Measurements from ENCODE around the gene RAB11FIP4.

The RAB11FIP4 gene

DNA sequence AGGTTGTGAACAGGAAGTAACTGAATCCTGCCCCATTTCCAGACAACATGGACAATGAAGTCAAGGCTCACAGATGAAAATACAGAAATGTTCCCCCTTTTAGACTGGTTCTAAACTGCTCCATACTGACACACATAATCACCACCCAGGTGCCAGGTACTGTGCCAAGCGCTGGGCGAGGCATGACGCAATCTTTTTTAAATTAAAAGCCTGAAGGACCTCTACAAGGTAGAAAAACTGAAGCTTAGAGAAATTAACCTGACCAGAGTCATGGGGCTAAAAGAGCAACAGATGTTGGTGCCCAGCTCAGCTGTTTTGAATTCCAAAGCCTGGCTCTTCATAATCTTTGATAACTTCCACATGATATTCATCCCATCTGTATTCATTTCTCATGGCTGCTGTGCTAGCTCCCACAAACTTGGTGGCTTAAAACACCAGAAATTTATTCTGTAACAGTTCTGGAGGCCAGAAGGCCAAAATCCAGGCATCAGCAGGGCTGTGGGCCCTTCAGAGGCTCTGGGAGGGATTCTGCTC is 4.9 kb upstream of the RAB11FIP4 start:
- no peak for DNase-seq (ENCODE audit: low read depth in 2 of 2)

DNA sequence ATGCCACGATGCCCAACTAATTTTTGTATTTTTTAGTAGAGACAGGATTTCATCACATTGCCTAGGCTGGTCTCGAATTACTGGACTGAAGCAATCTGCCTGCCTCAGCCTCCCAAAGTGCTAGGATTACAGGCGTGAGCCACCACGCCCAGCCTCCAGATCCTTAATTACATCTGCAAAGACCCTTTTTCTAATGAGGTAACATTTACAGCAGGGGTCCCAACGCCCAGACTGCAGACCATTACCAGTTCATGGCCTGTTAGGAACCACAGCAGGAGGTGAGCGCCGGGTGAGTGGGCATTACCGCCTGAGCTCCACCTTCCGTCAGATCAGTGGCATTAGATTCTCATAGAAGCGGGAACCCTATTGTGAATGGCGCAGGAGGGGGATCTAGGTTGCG is 4.0 kb upstream of the RAB11FIP4 start:
- no peak for DNase-seq (ENCODE audit: low read depth in 2 of 2)

DNA sequence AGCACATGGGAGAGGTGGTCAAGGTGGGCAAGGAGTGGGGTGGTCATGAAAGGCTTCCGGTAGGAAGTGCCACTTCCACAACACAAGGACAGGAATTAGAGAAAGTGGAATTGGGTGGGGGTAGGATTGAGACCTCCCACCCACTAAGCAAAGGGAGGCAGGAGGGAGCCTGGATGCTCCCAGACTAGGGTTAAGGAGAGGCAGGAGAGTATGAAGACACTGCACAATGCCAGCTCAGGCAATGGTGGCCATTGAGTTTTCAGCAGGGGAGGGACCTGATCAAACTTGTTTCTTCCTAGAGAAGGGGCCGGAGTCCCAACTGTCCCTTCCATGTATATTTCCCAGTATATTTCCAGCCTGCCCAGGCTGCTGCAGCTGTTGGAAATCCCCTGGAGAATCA is 3.1 kb upstream of the RAB11FIP4 start:
- DNase-seq (ENCODE audit: low read depth in 2 of 2) = no peak

- DNase-seq (ENCODE audit: low read depth in 2 of 2) = peak in 1 of 2 donors; percentile 15
These were observed 2.5 kb upstream of the RAB11FIP4 start for GRCh38 chr17:31388770-31389656.

- DNase-seq (ENCODE audit: low read depth in 2 of 2) = no peak
These were observed 1.7 kb upstream of the RAB11FIP4 start for GRCh38 chr17:31389657-31390381.

DNA sequence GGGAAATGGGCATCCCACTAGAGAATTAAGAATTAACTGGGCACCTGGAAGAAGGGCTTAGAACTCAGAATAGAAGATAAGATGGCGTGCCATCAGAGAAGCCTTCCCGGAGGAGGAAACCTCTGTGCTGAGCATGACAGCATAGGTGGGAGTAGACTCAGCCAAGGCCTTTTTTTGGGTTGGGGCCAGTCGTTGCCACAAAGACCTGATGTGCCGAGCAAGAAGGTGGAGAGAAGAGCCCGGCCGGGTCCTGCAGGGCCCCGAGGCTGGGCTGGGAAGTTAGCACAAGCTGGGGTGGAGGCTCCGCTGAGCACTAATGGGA is 1.1 kb upstream of the RAB11FIP4 start:
- no peak for DNase-seq (ENCODE audit: low read depth in 2 of 2)

GRCh38 chr17:31390748-31391495 is 553 bp upstream of the RAB11FIP4 start:
- no peak for DNase-seq (ENCODE audit: low read depth in 2 of 2)

DNA sequence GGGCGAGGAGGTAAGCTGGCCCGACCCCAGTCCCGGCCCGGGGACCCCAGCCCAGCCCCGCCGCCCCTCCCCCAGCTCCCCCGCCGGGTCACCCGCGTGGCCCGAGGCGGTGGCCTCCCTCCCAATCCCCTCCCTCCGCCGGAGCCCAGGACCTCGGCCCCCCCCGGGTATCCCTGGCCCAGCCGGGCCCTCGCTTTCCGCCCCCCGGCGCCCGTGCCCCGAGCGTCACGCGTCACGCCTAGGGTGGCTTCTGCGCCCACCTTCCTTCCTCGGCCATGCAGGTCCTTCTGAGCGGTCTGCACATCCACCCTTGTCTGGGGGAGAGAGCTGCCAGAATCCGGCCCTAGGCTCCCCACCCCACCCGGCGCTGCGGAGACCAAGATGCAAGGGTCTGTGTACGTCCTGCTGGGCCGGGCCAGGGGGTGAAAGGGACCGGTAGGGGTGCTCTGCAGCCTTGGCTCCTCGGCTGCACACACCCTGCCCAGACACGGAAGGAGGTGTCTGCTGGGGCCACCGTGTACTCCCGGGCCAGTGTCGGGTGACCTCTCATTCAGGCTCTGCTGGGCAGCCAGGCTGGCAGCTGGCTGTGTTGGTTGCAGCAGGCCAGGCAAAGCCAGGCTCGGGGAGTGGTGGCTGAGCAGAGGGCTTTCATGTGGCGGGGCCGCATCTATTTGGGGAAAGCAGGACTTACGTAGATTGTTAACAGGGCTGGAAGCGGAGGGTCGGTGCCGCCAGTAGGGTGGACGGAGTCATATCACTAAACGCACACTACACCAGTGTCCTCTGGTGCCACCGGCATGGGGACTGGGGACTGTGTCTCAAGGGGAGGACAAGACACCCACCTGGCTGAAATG is 754 bp downstream of the RAB11FIP4 start:
- DNase-seq (ENCODE audit: low read depth in 2 of 2) = no peak

- DNase-seq (ENCODE audit: low read depth in 2 of 2) = no peak
These were observed 1.6 kb downstream of the RAB11FIP4 start for GRCh38 chr17:31392856-31393748.

DNA sequence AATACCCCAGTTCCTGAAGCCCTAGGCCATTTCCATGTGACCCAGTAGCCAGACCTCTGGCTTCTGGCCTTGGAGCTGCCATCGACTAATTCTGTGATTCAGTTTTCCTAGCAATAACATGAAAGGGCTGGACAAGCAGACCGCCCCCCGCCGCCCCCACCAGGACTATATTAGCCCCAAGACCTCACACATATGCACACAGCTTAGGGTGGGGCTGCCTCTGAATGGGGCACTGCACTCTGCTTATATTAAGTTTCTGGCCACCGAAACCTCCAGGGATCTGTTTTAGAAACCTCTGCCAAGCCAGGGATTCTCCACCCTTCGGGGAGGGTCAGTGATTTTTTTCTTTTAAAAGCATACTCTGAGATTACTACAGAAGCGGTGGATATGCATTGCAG is 2.3 kb downstream of the RAB11FIP4 start:
- DNase-seq (ENCODE audit: low read depth in 2 of 2) = no peak

DNA sequence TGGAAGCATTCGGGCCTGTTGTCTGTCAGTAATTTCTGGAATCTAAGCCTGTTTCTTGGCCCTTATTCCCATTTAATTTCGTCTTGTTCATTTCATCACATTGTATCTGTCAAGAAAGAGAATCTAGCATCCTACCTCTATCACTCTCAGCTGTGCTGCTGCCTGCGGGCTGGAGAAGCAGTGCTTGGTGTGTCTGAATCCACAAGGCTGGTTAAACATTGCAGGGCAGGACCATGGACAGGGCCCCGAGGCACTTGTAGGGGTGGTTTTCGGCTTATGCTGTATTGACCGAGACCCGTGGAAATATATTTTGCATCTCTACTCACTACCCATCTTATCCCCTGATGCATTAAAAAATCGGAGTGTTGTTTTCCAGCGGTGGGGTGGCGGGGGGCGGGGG is 3.1 kb downstream of the RAB11FIP4 start:
- DNase-seq (ENCODE audit: low read depth in 2 of 2) = no peak

GRCh38 chr17:31397256-31397939 is 5.9 kb downstream of the RAB11FIP4 start:
- no peak for DNase-seq (ENCODE audit: low read depth in 2 of 2)

GRCh38 chr17:31398381-31399311 is 7.2 kb downstream of the RAB11FIP4 start:
- DNase-seq (ENCODE audit: low read depth in 2 of 2) = no peak

DNA sequence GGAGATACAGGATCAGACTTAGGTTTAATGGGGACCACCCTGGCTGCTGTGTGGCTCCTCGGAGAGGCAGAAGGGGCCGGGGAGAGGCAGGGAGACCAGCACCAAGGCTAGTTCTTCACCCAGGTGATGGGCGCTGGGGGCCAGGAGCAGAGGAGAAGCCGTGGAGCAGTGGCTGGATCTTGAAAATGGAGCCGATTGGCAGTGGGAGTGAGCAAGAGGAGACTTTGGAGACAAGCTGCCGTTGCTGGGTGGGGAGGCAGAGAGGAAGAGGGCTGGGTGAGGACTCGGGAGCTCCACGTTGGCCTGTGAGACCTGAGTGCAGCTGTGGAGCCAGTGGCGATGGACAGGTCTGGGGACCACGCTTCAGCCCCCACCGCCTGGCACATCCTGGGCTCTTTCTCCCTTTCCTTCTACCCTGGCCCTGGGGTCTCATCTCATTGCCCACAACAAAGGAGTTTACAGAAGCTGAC is 9.0 kb downstream of the RAB11FIP4 start:
- DNase-seq (ENCODE audit: low read depth in 2 of 2) = no peak

DNA sequence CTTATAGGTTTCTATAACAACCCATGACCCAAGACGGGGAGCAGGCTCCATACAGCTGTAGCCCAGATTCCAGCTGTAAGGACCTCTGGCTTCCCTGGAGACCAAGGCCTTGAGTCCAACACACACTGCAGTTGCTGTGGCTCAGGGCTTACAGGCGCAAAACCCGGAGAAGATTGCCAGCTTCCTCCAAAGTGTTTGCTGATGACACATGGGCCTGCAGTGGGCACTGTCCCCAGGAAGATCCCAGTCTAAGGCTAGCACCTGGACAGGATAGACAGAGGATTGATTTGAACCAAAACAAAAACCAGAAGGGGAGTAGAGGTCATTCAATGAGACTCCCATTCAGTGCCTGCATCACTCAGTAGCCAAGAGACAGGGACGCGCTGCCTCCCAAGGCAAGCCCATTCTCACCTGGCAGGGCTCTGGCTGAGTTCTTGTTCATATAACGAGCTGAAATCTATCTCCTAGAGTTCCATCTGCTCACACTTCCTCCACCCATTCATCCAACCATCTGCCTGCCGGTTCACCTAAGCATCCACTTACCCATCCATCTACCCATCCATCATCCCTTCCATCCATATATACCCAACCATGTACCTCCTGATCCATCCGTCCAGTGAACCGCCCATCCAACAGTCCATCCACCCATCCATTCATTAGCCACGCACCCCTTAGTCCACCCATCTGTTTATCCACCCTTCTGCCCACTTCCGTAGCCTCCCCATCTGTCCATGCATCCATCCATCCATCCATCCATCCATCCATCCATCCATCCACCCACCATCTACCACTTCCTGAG is 10.2 kb downstream of the RAB11FIP4 start:
- DNase-seq (ENCODE audit: low read depth in 2 of 2) = no peak

GRCh38 chr17:31404028-31404949 is 12.8 kb downstream of the RAB11FIP4 start:
- no peak for DNase-seq (ENCODE audit: low read depth in 2 of 2)
